Chondrocyte (in vitro differentiated cells): ENCODE measurements around the gene ALPL. TPM values are rescaled to one million over a fixed set of nuclear protein-coding genes. Genes with fewer than 3 reads are reported as not detected.
A peak's percentile ranks its signal among the peaks of the same experiment; 100 is the strongest.

Experiments
- DNase-seq: peaks from one replicate; pipeline ENCODE4 v3.0.0; 2021; ENCODE audit warnings: mixed read lengths, low spot score
- H3K27ac Mint-ChIP-seq: one replicate; pipeline ENCODE4 v1.8.0; 2021; ENCODE audit warnings: mild to moderate bottlenecking, moderate library complexity, mixed read lengths; ENCODE audit not compliant: unreplicated experiment
- H3K27me3 Mint-ChIP-seq: 2 replicates; pipeline ENCODE4 v1.8.0; 2021; ENCODE audit warnings: low read depth, mixed read lengths
- H3K36me3 Mint-ChIP-seq: 2 replicates; pipeline ENCODE4 v1.8.0; 2021; ENCODE audit warnings: low read depth, mixed read lengths
- H3K4me1 Mint-ChIP-seq: 2 replicates; pipeline ENCODE4 v1.8.0; 2021; ENCODE audit warnings: low read depth, mild to moderate bottlenecking, mixed read lengths
- H3K4me3 Mint-ChIP-seq: one replicate; pipeline ENCODE4 v1.8.0; 2021; ENCODE audit warnings: mild to moderate bottlenecking, moderate library complexity, mixed read lengths; ENCODE audit not compliant: unreplicated experiment
- H3K9me3 Mint-ChIP-seq: 2 replicates; pipeline ENCODE4 v1.8.0; 2021; ENCODE audit warnings: low read depth, mixed read lengths
- total RNA-seq: library from RNA; stranded (reverse); gene quantifications from 3 replicates; pipeline ENCODE4 v1.2.1, GENCODE V29; 2021
- TF ChIP-seq, protein P1 (sequence below): fragments of 200-600 bp; sonication (generic); IDR thresholded peaks from 2 replicates; pipeline ENCODE4 v1.5.0; 2021; ENCODE audit warnings: antibody characterized with exemption, mild to moderate bottlenecking, moderate library complexity

The ALPL gene
- total RNA-seq, 1 donor from 2014 or later: 19.2 TPM

DNA sequence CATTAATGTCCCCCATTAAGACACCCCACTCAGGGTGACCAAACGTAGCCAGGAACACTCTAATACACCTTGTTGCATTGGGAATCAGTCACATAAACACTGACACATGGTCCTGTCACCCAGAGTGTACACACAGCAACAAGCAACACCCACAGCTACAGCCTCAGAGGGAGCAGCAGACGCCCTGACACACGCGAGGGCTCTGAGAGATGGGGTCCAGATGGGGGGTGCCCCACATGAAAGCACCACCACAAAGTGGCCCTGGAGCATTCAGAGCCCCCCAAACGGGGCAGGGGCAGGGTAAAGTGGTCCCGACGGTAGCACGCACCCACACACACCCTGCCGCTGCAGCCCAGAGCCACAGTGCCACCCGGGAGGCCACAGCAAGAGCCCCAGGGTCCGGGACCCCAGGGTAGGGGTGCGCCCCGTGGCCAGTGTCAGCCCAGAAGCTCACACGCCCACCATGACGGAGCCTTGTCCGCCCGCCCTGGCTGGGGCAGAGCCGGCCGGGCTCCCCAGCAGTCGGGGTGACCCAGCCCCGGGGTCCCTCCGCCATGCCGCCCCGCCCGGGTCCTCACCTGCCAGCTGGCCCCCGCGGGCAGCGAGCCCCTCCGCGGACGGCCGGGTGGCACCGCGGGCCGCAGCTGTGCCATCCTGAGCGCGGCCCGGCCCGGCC is 112.7 kb downstream of the ALPL start:
- DNase-seq: no peak
- Mint-ChIP-seq H3K36me3 (no peaks in the 10 kb centered on the region), H3K27me3 (peaks cover 2% of the 10 kb centered on the region), H3K4me3 (peak overlapping the region; percentile 49), H3K4me1 (peaks cover 8% of the 10 kb centered on the region), H3K27ac (no peak overlapping the region), H3K9me3 (no peaks in the 10 kb centered on the region)
- TF ChIP-seq, protein P1, sequence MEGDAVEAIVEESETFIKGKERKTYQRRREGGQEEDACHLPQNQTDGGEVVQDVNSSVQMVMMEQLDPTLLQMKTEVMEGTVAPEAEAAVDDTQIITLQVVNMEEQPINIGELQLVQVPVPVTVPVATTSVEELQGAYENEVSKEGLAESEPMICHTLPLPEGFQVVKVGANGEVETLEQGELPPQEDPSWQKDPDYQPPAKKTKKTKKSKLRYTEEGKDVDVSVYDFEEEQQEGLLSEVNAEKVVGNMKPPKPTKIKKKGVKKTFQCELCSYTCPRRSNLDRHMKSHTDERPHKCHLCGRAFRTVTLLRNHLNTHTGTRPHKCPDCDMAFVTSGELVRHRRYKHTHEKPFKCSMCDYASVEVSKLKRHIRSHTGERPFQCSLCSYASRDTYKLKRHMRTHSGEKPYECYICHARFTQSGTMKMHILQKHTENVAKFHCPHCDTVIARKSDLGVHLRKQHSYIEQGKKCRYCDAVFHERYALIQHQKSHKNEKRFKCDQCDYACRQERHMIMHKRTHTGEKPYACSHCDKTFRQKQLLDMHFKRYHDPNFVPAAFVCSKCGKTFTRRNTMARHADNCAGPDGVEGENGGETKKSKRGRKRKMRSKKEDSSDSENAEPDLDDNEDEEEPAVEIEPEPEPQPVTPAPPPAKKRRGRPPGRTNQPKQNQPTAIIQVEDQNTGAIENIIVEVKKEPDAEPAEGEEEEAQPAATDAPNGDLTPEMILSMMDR: no peak

- peaks cover 2% of the 10 kb centered on the region for H3K27me3 Mint-ChIP-seq
- no peak for DNase-seq
- H3K4me1 Mint-ChIP-seq: peaks cover 8% of the 10 kb centered on the region
- TF ChIP-seq, protein P1: no peak
- H3K27ac Mint-ChIP-seq: no peak overlapping the region
- peak overlapping the region; percentile 66 for H3K4me3 Mint-ChIP-seq
- H3K36me3 Mint-ChIP-seq: no peaks in the 10 kb centered on the region
- H3K9me3 Mint-ChIP-seq: no peaks in the 10 kb centered on the region
These were observed 113.5 kb downstream of the ALPL start for GRCh38 chr1:21622466-21623315.

- H3K4me3 Mint-ChIP-seq: peak overlapping the region; percentile 66
- TF ChIP-seq, protein P1: no peak
- H3K9me3 Mint-ChIP-seq: no peaks in the 10 kb centered on the region
- no peak overlapping the region for H3K27ac Mint-ChIP-seq
- no peaks in the 10 kb centered on the region for H3K36me3 Mint-ChIP-seq
- DNase-seq: no peak
- H3K4me1 Mint-ChIP-seq: peaks cover 8% of the 10 kb centered on the region
- H3K27me3 Mint-ChIP-seq: peaks cover 2% of the 10 kb centered on the region
These were observed 114.3 kb downstream of the ALPL start for GRCh38 chr1:21623410-21623961.

- no peak for DNase-seq
- Mint-ChIP-seq H3K9me3 (no peaks in the 10 kb centered on the region), H3K36me3 (no peaks in the 10 kb centered on the region), H3K4me3 (no peak overlapping the region), H3K4me1 (peaks cover 8% of the 10 kb centered on the region), H3K27me3 (peaks cover 5% of the 10 kb centered on the region), H3K27ac (no peak overlapping the region)
- TF ChIP-seq, protein P1: no peak
These were observed 115.6 kb downstream of the ALPL start for GRCh38 chr1:21624571-21625389.
